Esophagus mucosa (tissue), 1 donor: ENCODE results near the gene TCOF1. TPM values are rescaled to one million over a fixed set of nuclear protein-coding genes. Genes with fewer than 3 reads are reported as not detected.

Experiments used
- ATAC-seq: fragments of 200-7000 bp; cut with Tn5 transposase; one replicate; pipeline ENCODE4 v1.9.1; 2020
- total RNA-seq: library from RNA; stranded (reverse); gene quantifications from one replicate; pipeline ENCODE4 v1.2.4, GENCODE V29; 2023
- donor health status: DM: yes; HTN: yes; CAD: no.

Gene TCOF1
- total RNA-seq, 1 donor from 2014 or later, result 24.8 TPM

GRCh38 chr5:150394131-150394530 lies 36.6 kb downstream of the TCOF1 start:
- no peak for ATAC-seq

DNA sequence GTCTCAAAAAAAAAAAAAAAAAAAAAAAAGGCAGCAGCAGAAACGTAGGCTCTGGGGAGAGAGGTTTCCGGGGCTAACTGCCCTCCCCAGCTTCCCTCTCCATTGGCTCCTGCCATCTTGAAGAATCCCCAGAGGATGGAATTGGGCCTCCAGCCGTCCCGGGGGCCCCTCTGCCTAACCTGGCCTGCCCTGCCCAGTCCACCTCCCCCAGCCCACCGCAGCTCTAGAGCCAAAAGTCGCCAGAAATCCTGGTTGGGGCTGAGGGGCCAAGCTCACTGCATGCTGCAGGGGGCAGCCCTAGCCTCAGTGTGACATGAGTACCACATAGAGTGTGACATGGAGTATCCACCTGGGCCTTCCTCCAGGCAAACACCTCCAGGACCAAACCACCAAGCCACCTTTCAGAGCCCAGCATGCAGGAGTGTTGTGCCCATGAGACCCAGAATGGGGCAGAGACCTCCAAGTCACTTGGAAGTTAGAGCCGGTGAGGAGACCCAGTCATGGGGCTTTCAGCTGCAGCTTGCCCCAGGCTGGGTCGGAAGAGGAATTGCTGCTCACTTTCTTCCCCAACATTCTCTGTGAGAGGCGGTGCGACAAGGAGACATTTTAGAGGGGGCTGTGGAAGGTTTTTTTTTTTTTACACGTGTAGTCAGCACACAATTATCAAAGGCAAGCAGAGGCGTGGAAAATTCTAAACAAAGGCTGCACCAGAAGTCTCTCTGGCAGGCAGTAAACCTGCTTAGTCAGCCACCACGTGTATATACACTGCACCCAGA lies 37.6 kb downstream of the TCOF1 start:
- peak; percentile 4 for ATAC-seq

- ATAC-seq, result no peak
Observed at GRCh38 chr5:150395688-150395975, 38.1 kb downstream of the TCOF1 start.

- no peak for ATAC-seq
Observed at GRCh38 chr5:150396267-150396666, 38.8 kb downstream of the TCOF1 start.

- ATAC-seq, result no peak
Observed at GRCh38 chr5:150397146-150397781, 39.8 kb downstream of the TCOF1 start.

- peak; percentile 5 for ATAC-seq
Observed at GRCh38 chr5:150397782-150398721, 40.6 kb downstream of the TCOF1 start.

- ATAC-seq, result peak; percentile 53
Observed at GRCh38 chr5:150398722-150399523, 41.4 kb downstream of the TCOF1 start.

DNA sequence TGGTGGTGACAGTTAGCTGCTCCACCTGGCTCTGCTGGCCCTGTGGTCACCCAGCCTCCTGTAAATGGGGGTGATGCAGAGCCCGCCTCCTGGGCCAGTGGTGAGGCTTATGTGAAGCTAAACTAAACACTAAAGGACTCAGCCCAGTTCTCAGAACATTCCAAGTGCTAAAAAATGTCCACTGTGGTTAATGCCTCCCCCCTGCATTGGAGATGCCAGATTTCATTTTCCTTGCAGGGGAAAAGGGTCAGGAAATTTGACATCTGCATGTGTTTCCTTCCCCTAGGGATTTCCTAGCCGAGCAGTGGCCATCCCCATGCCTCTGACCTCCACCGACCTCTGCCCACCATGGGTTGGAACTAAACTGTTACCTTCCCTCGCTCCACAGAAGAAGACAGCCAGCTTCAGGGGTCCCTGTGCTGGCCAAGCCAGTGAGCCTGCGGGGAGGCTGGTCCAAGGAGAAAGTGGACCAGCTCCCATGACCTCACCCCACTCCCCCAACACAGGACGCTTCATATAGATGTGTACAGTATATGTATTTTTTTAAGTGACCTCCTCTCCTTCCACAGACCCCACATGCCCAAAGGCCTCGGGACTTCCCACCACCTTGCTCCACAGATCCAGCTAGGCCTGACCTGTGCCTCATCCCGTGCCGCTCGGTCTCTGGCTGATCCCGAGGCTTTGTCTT lies 42.2 kb downstream of the TCOF1 start:
- ATAC-seq, result no peak

- ATAC-seq, result no peak
Observed at GRCh38 chr5:150400316-150401075, 43.0 kb downstream of the TCOF1 start.

GRCh38 chr5:150401076-150401375 lies 43.5 kb downstream of the TCOF1 start:
- ATAC-seq, result no peak

DNA sequence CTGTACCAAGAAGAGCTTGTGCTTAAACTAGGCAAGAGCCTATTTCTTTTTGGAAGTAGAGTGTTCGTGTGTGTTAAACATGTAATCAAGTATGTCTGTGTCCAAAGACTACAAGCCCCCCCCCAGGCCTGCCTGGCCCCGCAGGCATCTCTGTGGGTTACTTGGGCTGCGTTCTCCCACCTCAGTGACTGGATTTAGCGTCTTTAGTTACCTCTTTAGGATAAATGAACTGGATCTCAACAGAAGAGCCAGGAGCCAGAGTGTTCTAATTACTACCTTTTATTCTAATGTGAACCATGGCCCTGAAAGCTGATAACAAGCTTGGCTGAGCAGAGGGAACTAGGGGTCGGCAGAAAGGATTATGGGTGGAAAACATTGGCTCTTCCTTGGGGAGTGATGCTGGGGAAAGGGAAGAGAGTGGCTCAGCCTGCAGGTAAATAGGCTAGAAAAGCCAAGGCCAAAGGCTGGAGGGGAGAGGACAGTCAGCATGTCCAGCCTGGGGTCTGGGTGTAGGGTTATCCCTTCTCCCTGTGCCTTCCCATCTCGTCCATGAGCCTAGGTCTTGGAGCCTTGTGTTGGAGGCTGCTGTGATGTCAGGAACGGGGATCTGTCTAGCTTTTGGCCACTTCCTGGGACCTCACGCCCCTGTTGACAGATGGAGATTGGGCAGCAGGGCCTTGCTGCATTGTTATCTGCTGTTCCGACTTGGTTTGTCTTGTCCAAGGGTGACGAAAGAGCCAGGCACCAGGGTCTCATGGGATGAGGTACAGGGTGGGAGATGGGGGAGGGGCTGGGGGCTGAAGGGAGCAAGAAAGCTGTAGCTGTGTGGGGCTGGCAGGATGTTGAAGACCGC lies 44.1 kb downstream of the TCOF1 start:
- no peak for ATAC-seq

DNA sequence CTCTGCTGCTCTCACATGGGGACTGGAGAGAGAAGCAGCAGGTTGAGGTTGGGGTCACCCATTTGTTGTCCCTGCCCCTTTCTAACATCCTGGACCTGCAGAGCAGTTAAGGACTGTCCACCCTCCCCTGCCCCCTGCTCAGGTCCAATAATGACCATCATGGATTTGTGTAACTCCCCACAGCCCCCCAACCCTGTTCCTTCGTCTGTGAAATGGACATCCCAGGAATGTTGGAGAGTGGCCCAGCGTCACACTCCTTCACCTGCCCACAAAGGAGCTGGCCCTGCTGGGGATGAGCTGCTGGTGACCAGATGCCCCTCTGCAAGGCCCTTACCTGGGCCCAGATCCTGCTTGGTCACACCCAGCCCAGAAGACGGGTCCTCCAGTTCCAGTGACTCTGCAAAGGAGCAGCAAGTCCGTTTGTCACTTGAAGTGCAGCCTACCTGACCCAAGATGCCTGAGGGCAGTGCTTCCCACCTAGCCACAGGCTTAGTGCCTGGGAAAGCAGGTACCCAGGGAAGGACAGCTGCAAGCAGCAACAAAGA lies 44.8 kb downstream of the TCOF1 start:
- ATAC-seq, result no peak

GRCh38 chr5:150402901-150403342 lies 45.4 kb downstream of the TCOF1 start:
- no peak for ATAC-seq

- ATAC-seq, result no peak
Observed at GRCh38 chr5:150404121-150404520, 46.6 kb downstream of the TCOF1 start.

DNA sequence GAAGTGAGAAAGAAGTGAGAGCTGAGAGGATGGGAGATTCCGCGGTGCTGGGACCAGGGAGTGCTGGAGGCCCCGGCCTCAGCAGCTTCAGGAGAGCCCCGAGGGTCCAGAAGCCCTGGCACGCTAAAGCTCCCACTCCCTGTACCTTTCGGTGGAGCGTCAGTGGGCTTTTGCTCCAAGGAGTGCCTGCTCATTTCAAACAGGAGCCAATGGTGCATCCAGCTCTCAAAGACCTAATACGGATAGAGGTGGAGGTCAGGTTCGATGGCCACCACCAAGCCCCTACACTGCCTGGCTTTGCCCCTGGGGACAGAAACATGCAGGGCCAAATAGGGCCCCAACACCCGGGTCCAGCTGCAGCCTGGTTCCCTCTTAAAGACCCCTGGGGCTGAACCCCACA lies 47.0 kb downstream of the TCOF1 start:
- ATAC-seq, result no peak

- ATAC-seq, result no peak
Observed at GRCh38 chr5:150404941-150405816, 47.7 kb downstream of the TCOF1 start.

DNA sequence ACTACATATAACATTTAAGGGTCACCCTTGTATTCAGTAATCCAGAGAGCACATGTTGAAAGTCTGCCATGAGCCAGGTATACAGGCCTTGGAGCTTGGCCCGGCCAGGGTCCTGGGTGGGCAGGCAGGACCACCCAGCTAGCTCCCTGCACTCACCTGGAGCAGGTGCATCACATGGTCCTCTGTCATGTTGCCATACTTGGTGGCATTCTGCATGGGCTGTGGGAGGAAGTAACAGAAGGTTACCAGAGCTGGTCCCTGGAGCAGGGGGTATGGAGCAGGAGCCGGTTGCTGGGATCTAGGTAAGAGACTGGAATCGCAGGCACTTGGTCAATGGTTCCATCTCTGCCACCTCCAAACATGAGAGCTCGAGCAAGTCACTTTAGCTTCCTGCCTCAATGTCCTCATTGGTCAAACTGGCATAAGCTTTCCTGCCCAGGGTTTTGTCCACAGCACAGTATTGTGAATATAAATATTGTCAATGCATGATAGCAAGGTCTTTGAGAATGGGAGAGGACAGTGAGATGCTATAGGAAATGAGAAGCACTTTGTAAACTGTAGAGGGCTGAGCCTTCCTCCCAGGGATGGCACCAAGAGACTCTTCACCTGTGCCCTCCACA lies 48.7 kb downstream of the TCOF1 start:
- ATAC-seq, result no peak

GRCh38 chr5:150406723-150407095 lies 49.2 kb downstream of the TCOF1 start:
- ATAC-seq, result no peak
